Activated T-helper 2 cell treated with anti-CD3 and anti-CD28 coated beads, Interferon-gamma antibody, Interleukin-2, Interleukin-4, amounts not matched to agents 10 μg/mL and 5 μg/mL and 100 μg/mL, durations not matched to agents 14 hours and 24 hours and 36 hours (primary cell): Measurements from ENCODE around the gene RGS6. TPM values are rescaled to one million over a fixed set of nuclear protein-coding genes. Genes with fewer than 3 reads are reported as not detected.

Source experiments
- DNase-seq: peaks from one replicate; pipeline ENCODE4 v3.0.0; 2021; ENCODE audit warnings: low spot score
- H3K27ac Mint-ChIP-seq: one replicate; pipeline ENCODE4 v1.8.0; 2021; ENCODE audit warnings: mixed read lengths
- H3K27me3 Mint-ChIP-seq: one replicate; pipeline ENCODE4 v1.8.0; 2021; ENCODE audit warnings: low read depth, mixed read lengths
- H3K36me3 Mint-ChIP-seq: one replicate; pipeline ENCODE4 v1.8.0; 2021; ENCODE audit warnings: low read depth, mixed read lengths
- H3K4me1 Mint-ChIP-seq: one replicate; pipeline ENCODE4 v1.8.0; 2021; ENCODE audit warnings: low read depth, mixed read lengths
- H3K4me3 Mint-ChIP-seq: one replicate; pipeline ENCODE4 v1.8.0; 2021; ENCODE audit warnings: low read depth, mild to moderate bottlenecking, moderate library complexity, mixed read lengths
- H3K9me3 Mint-ChIP-seq: one replicate; pipeline ENCODE4 v1.8.0; 2021; ENCODE audit warnings: mixed read lengths
- intact Hi-C: fragments of 100-400 bp; cut with micrococcal nuclease; formaldehyde crosslinking; loops from one replicate; pipeline ENCODE4 v1.15.1; 2023
- total RNA-seq: library from RNA; stranded (reverse); gene quantifications from 2 replicates; pipeline ENCODE4 v1.2.3, GENCODE V29; 2022

RGS6 gene
- total RNA-seq, 1 donor from 2014 or later: 3.7 TPM

DNA sequence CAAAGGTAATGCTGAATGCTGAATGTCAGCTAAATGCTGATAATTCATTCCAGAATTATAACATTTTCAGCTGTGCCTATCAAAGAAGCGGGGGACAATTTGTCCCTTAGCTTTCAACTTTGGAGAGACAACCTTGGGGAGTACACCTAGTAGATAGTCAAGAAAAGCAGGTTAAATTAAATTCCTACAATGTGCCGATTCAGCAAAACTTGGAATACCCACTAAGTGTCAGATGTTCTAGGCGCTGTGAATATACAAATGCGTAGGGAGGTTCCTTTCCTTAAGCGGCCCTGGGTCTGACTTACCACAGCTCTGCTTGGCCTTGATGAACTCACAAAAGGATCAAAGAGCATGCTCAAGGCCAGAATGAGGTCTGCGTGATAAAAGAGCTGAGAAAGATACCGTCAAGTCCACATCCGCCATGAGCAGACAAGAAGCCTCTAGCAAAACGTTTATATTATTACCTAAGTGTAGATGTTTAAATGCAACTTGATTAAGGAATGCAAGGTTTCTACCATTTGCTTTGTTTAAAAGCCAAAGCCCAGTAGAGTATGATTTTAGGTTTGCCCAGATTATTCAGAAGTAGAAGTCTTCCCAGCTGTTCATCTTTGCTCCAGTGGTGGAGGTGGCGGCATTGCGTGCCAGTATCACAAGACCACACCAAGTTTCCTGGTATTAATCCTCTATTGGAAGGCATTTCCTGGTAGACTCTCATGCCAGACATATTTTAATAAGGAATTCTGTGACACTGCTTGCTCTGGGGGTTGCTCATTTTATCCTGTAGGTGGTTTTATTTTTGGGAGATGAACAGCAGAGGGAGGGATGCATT, 593.1 kb downstream of the RGS6 start:
- H3K27me3 Mint-ChIP-seq: peaks cover 84% of the 10 kb centered on the region
- H3K27ac Mint-ChIP-seq: no peak overlapping the region
- H3K4me1 Mint-ChIP-seq: peaks cover 28% of the 10 kb centered on the region
- no peak overlapping the region for H3K4me3 Mint-ChIP-seq
- intact Hi-C loops: no loop called here
- peaks cover 14% of the 10 kb centered on the region for H3K9me3 Mint-ChIP-seq
- no peak for DNase-seq
- H3K36me3 Mint-ChIP-seq: peaks cover 17% of the 10 kb centered on the region

DNA sequence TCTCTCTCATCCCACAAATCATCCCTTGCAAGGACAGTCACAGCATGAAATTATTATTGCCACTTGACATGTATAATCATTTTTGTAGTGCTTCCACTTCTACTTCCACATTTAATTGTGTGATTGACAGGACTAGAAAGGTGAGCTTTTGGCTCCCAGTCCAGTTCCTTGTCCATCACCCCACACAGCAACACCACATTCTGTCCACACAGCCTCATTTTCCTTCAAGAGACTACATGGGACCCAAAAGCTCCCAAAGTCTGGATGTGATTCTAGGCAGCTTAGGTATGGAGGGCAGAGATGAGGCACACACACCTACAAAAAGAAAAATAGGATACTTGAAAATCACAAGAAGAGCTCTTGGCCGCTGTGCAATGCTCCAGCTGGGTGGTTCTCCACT, 595.4 kb downstream of the RGS6 start:
- Mint-ChIP-seq H3K4me1 (peaks cover 23% of the 10 kb centered on the region), H3K36me3 (peaks cover 8% of the 10 kb centered on the region), H3K4me3 (no peak overlapping the region), H3K9me3 (peaks cover 10% of the 10 kb centered on the region), H3K27me3 (peaks cover 67% of the 10 kb centered on the region), H3K27ac (no peak overlapping the region)
- intact Hi-C loops: no loop called here
- no peak for DNase-seq

DNA sequence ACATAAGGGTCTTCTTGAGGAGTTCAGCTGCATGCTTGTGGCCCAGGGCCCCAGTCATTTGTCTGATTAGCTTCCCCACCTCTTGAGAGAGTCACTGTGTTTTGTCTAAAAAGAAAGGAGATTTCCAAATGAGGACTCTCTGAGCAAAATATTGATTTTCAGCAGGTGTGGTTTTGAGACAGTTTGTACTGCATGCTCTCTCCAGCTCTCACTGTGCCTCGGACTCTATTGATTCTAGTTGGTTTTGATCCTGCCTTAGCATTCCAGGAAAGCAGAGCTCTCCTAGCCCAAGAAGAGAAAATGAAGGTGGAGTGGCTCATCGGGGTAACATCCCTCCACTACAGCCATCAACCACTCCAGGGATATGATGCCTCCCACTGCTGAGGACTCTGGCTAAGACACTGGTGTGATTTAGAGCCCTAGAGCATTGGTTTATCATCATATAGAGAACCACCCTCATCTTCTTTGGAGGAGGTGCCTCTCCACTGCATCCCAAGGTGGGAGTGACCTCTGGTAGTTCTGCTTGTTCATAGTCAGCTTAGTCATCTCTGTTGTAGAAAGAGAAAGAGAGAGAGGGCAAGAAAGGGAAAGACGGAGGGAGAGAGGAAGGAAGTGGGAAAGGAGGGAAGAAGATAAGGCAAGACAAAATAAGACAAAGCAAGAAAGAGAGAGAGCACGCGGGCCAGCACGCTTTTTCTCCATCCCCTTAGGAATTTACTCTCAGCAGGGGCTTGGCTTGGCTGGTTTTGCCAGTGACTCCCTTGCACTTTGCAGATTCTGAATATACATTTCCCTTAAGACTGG, 596.0 kb downstream of the RGS6 start:
- Mint-ChIP-seq H3K4me3 (no peak overlapping the region), H3K27me3 (peaks cover 61% of the 10 kb centered on the region), H3K36me3 (peaks cover 10% of the 10 kb centered on the region), H3K27ac (no peak overlapping the region), H3K4me1 (peaks cover 25% of the 10 kb centered on the region), H3K9me3 (peaks cover 16% of the 10 kb centered on the region)
- intact Hi-C loops: no loop called here
- no peak for DNase-seq

DNA sequence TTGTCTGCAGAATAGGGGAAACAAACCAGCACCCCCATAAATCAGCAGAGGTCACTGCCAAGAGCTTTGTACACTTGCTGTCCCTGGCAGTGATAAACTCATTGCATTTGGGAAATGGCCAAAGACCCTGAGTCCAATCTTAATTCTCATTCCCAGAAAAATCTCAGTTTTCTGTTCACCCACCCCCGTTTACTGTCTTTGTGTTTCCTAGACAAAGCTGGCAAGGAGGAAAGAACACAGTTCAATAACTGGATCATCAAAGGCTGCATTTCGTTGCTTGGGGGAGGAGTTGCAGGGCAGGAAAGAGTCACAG, 596.6 kb downstream of the RGS6 start:
- Mint-ChIP-seq H3K9me3 (peaks cover 22% of the 10 kb centered on the region), H3K36me3 (peaks cover 15% of the 10 kb centered on the region), H3K4me1 (peaks cover 27% of the 10 kb centered on the region), H3K27ac (no peak overlapping the region), H3K27me3 (peaks cover 61% of the 10 kb centered on the region), H3K4me3 (no peak overlapping the region)
- DNase-seq: no peak
- intact Hi-C loops: no loop called here

DNA sequence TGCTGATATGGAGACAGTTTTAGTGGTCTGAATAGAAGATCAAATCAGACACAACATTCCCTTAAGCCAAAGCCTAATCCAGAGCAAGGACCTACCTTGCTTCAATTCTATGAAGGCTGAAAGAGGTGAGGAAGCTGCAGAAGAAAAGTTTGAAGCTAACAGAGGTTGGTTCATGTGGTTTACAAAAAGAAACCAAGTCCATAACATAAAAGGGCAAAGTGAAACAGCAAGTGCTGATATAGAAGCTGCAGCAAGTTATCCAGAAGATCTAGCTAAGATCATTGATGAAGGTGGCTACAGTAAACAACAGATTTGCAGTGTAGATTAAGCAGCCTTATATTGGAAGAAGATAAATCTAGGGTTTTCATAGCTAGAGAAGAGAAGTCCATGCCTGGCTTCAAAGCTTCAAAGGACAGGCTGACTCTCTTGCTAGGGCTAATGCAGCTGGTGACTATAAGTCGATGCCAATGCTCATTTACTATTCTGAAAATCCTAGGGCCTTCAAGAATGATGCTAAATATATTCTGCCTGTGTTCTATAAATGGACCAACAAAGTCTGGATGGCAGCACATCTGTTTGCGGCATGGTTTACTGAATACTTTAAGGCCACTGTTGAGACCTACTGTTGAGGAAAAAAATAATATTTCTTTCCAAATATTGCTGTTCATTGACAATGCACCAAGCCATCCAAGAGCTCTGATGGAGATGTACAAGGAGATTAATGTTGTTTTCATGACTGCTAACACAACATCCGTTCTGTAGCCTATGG, 600.6 kb downstream of the RGS6 start:
- Mint-ChIP-seq H3K36me3 (peaks cover 24% of the 10 kb centered on the region), H3K27ac (no peak overlapping the region), H3K27me3 (peaks cover 49% of the 10 kb centered on the region), H3K4me3 (no peak overlapping the region), H3K9me3 (peaks cover 42% of the 10 kb centered on the region), H3K4me1 (peaks cover 31% of the 10 kb centered on the region)
- intact Hi-C loops: no loop called here
- DNase-seq: no peak

DNA sequence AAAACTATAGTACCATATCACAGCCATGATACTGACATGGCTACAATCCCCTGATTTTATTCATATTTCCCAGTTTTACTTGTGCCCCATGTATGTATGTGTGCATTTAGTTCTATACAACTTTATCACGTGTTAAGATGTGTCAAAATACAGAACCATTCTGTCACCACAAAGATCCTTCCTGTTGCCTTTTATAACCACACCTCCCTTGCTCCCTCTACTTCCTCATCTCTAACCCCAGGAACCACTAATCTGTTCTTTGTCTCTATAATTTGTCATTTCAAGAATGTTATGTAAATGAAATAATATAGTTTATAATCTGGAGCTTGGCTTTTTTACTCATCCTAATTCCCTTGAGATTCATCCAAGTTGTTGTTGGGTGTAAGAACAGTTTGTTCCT, 603.3 kb downstream of the RGS6 start:
- no peak overlapping the region for H3K27ac Mint-ChIP-seq
- H3K9me3 Mint-ChIP-seq: peaks cover 42% of the 10 kb centered on the region
- no peak for DNase-seq
- H3K27me3 Mint-ChIP-seq: peaks cover 48% of the 10 kb centered on the region
- H3K4me3 Mint-ChIP-seq: no peak overlapping the region
- intact Hi-C loops: loop anchor here (2.0 to 5.0 kb wide), 2 partner anchors 17 to 57 kb away; no protein-coding TSS in a partner anchor
- H3K36me3 Mint-ChIP-seq: peaks cover 24% of the 10 kb centered on the region
- H3K4me1 Mint-ChIP-seq: peaks cover 26% of the 10 kb centered on the region

DNA sequence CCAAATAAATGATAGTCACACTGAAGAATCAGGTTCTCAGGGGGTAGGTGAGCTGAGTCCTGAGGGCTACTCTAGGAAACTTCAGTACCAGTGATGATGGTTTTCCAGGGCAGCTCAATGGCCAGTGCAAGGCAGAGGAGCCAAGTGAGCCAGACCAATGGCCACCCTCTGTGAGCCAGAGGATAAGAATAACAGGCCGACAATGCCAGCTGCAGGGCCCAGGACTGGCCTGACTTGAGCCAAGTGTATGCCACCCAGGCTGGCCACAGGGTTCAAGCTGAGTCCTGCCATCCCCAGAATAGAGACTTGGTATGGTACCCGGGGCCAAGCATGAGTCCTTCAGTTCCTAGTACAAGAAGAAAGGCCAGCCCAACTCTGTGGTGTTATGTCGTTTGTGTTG, 606.2 kb downstream of the RGS6 start:
- Mint-ChIP-seq H3K36me3 (peaks cover 14% of the 10 kb centered on the region), H3K4me3 (no peak overlapping the region), H3K4me1 (peaks cover 15% of the 10 kb centered on the region), H3K9me3 (peaks cover 24% of the 10 kb centered on the region), H3K27me3 (peaks cover 67% of the 10 kb centered on the region), H3K27ac (no peak overlapping the region)
- DNase-seq: no peak
- intact Hi-C loops: loop anchor here (5.0 kb wide), 1 partner anchor 54 kb away; no protein-coding TSS in a partner anchor

DNA sequence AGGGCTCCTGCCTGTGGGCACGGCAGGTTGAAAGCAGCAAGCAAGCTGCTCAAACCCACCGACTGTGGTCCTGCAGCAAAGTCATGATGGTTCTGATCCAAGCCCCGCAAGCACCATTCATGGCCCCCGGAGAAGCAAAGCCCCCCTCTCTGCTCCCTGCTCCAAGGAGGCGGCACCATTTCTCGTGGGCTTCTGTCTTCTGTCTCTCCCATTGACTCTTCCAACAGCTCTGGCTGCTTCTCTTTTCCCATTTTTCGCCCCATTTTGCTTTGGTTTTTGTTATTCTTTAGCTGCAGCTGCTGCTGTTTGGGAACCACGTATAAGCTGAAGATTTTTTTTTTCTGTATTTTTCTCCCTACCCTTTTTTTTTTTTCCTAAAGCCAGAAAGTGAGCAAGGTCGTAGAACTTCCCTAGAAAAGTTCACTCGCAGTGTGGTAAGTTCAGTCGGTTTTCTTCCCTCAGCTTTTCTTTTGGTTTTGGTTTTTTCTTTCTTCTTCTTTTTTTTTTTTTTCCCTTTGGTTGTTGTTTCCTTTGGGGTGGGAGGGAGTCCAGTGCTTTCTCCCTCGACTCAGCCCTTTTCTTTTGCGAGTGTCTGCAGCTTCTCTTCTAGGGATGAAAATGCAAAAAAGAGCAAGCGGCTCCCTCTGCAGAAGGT, 607.6 kb downstream of the RGS6 start:
- intact Hi-C loops: loop anchor here (5.0 kb wide), 1 partner anchor 53 kb away; no protein-coding TSS in a partner anchor
- DNase-seq: no peak
- Mint-ChIP-seq H3K4me3 (no peak overlapping the region), H3K9me3 (peaks cover 10% of the 10 kb centered on the region), H3K27ac (no peak overlapping the region), H3K4me1 (peaks cover 8% of the 10 kb centered on the region), H3K27me3 (peaks cover 71% of the 10 kb centered on the region), H3K36me3 (peaks cover 3% of the 10 kb centered on the region)

DNA sequence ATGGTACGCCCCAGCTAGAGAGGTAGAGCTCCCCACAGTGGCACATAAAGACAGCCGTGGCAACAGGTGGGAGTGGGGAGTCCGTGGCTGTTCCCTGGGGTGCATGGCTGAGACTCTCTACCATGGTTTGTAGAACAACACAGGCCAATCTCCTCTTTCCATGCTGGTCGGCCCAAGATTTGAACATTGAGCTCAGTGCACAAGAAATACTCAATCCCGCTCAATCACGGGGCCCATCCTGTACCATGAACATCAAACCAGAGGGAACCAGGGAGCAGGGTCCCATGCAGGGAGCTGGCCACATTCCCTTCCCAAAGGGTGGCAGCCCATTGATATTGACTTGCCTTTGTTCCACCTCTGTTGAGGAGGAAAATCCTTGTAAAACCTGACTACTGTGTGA, 608.6 kb downstream of the RGS6 start:
- peaks cover 2% of the 10 kb centered on the region for H3K4me1 Mint-ChIP-seq
- H3K36me3 Mint-ChIP-seq: no peaks in the 10 kb centered on the region
- H3K27me3 Mint-ChIP-seq: peaks cover 72% of the 10 kb centered on the region
- H3K27ac Mint-ChIP-seq: no peak overlapping the region
- no peak overlapping the region for H3K4me3 Mint-ChIP-seq
- DNase-seq: no peak
- intact Hi-C loops: no loop called here
- H3K9me3 Mint-ChIP-seq: peaks cover 3% of the 10 kb centered on the region

DNA sequence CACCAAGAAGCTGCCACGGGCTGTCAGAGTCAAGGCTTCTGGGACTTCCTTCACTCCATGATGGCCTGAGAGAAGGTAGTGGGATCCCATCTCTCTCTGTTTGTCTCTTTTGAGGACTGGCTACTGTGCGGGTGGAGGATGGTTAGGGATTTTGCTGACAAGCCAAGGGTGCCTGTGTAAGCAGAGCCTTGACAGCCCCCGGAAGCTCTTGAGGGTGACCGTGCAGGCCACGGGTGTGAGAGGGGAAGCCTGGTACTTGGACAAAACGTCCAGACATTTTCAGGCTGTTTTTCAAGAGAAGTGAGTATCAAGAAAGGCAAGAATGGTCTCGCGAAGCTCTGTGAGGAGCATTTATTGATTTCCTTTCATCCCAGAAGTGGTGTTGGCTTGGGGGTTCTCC, 609.3 kb downstream of the RGS6 start:
- Mint-ChIP-seq H3K36me3 (no peaks in the 10 kb centered on the region), H3K27me3 (peaks cover 67% of the 10 kb centered on the region), H3K27ac (no peak overlapping the region), H3K4me3 (no peak overlapping the region), H3K9me3 (no peaks in the 10 kb centered on the region), H3K4me1 (peaks cover 2% of the 10 kb centered on the region)
- no peak for DNase-seq
- intact Hi-C loops: no loop called here

DNA sequence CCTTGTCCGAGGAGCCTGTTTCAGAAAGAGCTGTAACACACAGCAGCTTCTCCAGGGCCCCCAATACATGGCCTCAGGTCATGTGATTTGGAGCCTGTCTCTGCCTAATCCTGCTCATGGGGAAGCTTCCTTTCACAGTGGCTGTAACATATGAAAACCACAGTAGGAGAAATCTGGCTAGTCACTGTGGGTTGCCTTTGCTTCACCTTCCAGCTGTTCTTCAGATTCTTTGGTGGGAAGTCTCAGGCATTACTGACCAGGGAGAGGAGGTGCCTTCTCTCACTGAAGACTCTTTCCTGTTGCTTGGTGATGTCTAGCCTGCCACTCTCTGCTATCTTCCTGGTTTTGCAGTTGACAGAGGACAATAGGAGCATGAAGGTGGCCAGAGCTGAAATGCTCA, 611.1 kb downstream of the RGS6 start:
- Mint-ChIP-seq H3K4me1 (peaks cover 2% of the 10 kb centered on the region), H3K36me3 (no peaks in the 10 kb centered on the region), H3K27me3 (peaks cover 67% of the 10 kb centered on the region), H3K9me3 (no peaks in the 10 kb centered on the region), H3K27ac (no peak overlapping the region), H3K4me3 (no peak overlapping the region)
- intact Hi-C loops: no loop called here
- DNase-seq: no peak

DNA sequence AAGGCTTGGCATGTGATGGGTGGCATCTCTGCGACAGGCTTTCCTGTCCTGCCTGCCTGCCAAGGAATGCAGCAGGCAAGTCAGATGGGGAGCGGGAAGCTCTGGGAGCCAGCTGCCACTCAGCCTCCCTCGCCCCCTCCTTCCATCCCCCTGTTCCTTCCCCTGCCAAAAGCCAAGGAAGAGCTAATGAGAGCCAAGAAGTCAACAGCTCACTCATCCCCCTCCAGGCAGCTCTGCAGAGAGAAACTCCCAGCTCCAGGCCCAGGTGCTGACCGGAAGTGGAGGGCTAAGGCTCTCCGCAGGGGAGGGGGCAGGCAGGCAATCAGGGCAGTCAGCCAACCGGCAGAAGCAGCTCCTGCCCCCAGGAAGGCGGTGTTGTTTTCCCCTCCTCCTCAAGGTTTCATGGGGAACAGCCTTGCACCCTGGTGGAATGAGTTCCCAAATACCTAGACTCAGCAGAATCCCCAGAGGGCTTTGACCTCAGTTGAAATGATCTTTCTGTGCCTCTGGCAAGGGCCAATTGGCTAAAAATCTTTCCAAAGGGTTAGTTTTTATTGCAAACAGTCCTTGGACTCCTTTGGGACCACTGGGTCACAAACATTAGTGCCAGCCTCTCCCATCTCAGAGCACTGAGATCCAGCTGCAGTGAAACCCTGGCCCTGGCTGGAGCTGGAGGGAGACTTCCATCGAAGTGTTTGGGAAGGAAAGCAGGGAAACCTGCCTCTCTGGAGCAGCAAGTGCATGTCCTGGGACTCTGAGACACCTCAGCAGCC, 612.6 kb downstream of the RGS6 start:
- H3K27me3 Mint-ChIP-seq: peaks cover 67% of the 10 kb centered on the region
- no peak overlapping the region for H3K27ac Mint-ChIP-seq

More for the DNA sequence above, 612.6 kb downstream of the RGS6 start:
- intact Hi-C loops: no loop called here
- Mint-ChIP-seq H3K4me3 (no peak overlapping the region), H3K36me3 (no peaks in the 10 kb centered on the region), H3K9me3 (no peaks in the 10 kb centered on the region), H3K4me1 (peaks cover 2% of the 10 kb centered on the region)
- DNase-seq: no peak
